Thyroid gland (tissue), 4 donors: ENCODE results near the gene MBD1. TPM values are rescaled to one million over a fixed set of nuclear protein-coding genes. Genes with fewer than 3 reads are reported as not detected.
"Not testable (repeated sequence)": the region's sequence is repeated elsewhere in the genome, so short reads cannot be mapped to it uniquely, and the experiment has no call there.

Experiments
- DNase-seq, 2 donors: peaks; one replicate each; pipeline ENCODE4 v3.0.0-alpha.2; 2019
- H3K27ac ChIP-seq, 3 donors: fragments of 200-600 bp; sonication (generic); 1 replicate in 2 of 3; 2 replicates in 1 of 3; pipeline ENCODE4 v1.5.1; 2016 to 2019; ENCODE audit warnings: mild to moderate bottlenecking in 1 of 3, moderate library complexity in 1 of 3
- H3K27me3 ChIP-seq: fragments of 200-600 bp; sonication (generic); one replicate; pipeline ENCODE4 v1.5.1; 2019
- H3K36me3 ChIP-seq, 2 donors: fragments of 200-600 bp; sonication (generic); one replicate each; pipeline ENCODE4 v1.5.1; 2016 to 2019
- H3K4me1 ChIP-seq, 2 donors: fragments of 200-600 bp; sonication (generic); one replicate each; pipeline ENCODE4 v1.5.1; 2017 to 2019
- H3K4me3 ChIP-seq, 3 donors: fragments of 200-600 bp; sonication (generic); replicated peaks in 1 of 3; 1 replicate in 2 of 3; 2 replicates in 1 of 3; pipeline ENCODE4 v1.5.1; 2016; ENCODE audit warnings: mild to moderate bottlenecking in 1 of 3
- H3K9me3 ChIP-seq: fragments of 200-600 bp; sonication (generic); one replicate; pipeline ENCODE4 v1.5.1; 2017
- CTCF ChIP-seq, 6 experiments: fragments of 200-600 bp in 3 of 6; fragments of 450-650 bp in 3 of 6; sonication (generic) in 3 of 6; IDR thresholded peaks; one replicate each; pipeline ENCODE4 v1.5.1; 2016 to 2019; ENCODE audit warnings: antibody characterized with exemption in 6 of 6, mild to moderate bottlenecking in 2 of 6, inconsistent platforms in 1 of 6, moderate library complexity in 1 of 6
- POLR2A ChIP-seq, 2 donors: fragments of 450-650 bp; IDR thresholded peaks; one replicate each; pipeline ENCODE4 v1.6.1; 2017; ENCODE audit warnings: antibody characterized with exemption in 2 of 2, mild to moderate bottlenecking in 2 of 2, moderate library complexity in 1 of 2
- WGBS, 2 donors: methylation state at CpG; one replicate each; pipeline ENCODE4 v1.1.5; 2017; 5-methylcytosine and 5-hydroxymethylcytosine counted together
- intact Hi-C: fragments of 100-400 bp; cut with DNase I; formaldehyde crosslinking; loops from one replicate; pipeline ENCODE4 v1.15.1; 2023
- small RNA-seq: library from RNA; depleted of rRNA; stranded (forward); fragments of <200 nt; gene quantifications from one replicate; pipeline ENCODE3, GENCODE V24; 2016
- total RNA-seq, 4 donors: library from RNA; depleted of rRNA; stranded (reverse); fragments of >200 nt; gene quantifications; one replicate each; pipeline ENCODE4 v1.2.3, GENCODE V29; 2016

The MBD1 gene
- total RNA-seq, 4 donors from 2014 or later: 62.6 to 98.8 (median 90.6) TPM

GRCh38 chr18:50247561-50247960 lies 33.8 kb downstream of the MBD1 start:
- TF ChIP-seq CTCF (IDR thresholded peaks at IDR 0.05) (no peak), POLR2A (IDR thresholded peaks at IDR 0.05) (no peak)
- no peak for DNase-seq
- intact Hi-C loops: no loop called here
- H3K36me3 ChIP-seq: no peaks in the 10 kb centered on the region
- no peaks in the 10 kb centered on the region for H3K27me3 ChIP-seq
- no peaks in the 10 kb centered on the region for H3K9me3 ChIP-seq
- H3K4me1 ChIP-seq: no peaks in the 10 kb centered on the region
- no peak overlapping the region for H3K27ac ChIP-seq
- no peak overlapping the region for H3K4me3 ChIP-seq

DNA sequence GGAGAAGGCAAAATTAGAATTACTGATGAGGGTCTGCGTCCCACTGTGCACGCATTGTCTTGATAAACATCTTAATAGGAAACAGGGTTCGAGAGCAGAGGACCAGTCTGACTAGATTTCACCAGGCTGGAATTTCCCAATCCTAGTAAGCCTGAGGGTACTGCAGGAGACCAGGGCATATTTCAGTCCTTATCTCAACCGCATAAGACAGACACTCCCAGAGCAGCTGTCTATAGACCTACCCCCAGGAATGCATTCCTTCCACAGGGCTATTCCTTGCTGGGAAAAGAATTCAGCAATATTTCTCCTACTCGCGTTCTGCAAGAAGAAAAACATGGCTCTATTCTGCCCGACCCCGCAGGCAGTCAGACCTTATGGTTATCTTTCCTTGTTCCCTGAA lies 39.6 kb downstream of the MBD1 start:
- DNase-seq, H3K9me3 ChIP-seq, H3K4me3 ChIP-seq, H3K27ac ChIP-seq, H3K27me3 ChIP-seq, H3K36me3 ChIP-seq, H3K4me1 ChIP-seq, intact Hi-C loops: not testable (repeated sequence)
- 77% methylated on average over 8 of the region's 8 CpGs for WGBS, 2 donors

DNA sequence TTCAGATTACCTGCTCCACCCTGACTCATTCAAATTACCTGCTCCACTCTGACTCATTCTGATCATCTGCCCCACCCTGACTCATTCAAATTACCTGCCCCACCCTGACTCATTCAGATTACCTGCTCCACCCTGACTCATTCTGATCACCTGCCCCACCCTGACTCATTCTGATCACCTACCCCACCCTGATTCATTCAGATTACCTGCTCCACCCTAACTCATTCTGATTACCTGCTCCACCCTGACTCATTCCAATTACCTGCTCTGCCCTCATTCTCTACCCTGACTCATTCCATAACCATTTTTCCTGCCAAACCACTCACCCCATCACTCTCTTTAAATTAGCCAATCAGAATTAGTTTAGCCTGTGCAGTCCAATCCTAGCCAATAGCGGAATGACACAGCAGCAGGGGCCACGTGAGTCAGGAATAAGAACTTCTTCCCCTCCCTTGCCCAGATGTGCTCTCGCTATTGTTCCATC lies 41.2 kb downstream of the MBD1 start:
- Histone ChIP-seq H3K9me3 (no peaks in the 10 kb centered on the region), H3K36me3 (no peaks in the 10 kb centered on the region), H3K27ac (no peak overlapping the region), H3K4me1 (no peaks in the 10 kb centered on the region), H3K27me3 (no peaks in the 10 kb centered on the region), H3K4me3 (no peak overlapping the region)
- intact Hi-C loops: no loop called here
- no peak for TF ChIP-seq POLR2A (IDR thresholded peaks at IDR 0.05)
- TF ChIP-seq CTCF (IDR thresholded peaks at IDR 0.05): no peak
- no peak for DNase-seq
- WGBS, 2 donors: 94 to 100% methylated on average over 3 of the region's 3 CpGs

- no peaks in the 10 kb centered on the region for H3K4me1 ChIP-seq
- no peak for TF ChIP-seq CTCF (IDR thresholded peaks at IDR 0.05)
- H3K36me3 ChIP-seq: no peaks in the 10 kb centered on the region
- H3K27ac ChIP-seq: no peak overlapping the region
- no peaks in the 10 kb centered on the region for H3K9me3 ChIP-seq
- no peaks in the 10 kb centered on the region for H3K27me3 ChIP-seq
- WGBS, 2 donors: 58 to 69% methylated on average over 2 of the region's 2 CpGs
- intact Hi-C loops: no loop called here
- no peak overlapping the region for H3K4me3 ChIP-seq
- no peak for DNase-seq
Observed at GRCh38 chr18:50232419-50232818, 48.9 kb downstream of the MBD1 start.

DNA sequence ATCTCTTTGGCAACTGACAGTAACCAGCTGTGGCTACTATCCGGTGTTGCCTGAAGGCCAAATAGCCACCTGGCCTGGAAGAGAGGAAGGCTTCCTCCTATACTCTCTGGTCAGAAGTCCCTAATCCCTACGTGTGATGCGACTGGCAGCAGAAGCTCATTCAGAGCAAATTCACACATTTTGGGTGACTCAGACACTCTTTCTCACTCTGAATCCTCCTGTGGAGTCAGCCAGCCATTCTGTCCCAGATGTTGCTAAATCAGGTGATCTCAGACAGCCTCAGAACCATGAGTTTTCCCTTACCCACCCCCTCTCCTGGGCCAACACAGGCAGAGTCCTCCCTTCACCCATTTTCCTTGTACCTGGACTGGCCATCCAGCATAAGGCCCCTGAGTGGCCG lies 49.7 kb downstream of the MBD1 start:
- DNase-seq: no peak
- Histone ChIP-seq H3K4me1 (no peaks in the 10 kb centered on the region), H3K36me3 (no peaks in the 10 kb centered on the region), H3K4me3 (no peak overlapping the region), H3K27ac (no peak overlapping the region), H3K9me3 (no peaks in the 10 kb centered on the region), H3K27me3 (no peaks in the 10 kb centered on the region)
- TF ChIP-seq POLR2A (IDR thresholded peaks at IDR 0.05) (no peak), CTCF (IDR thresholded peaks at IDR 0.05) (no peak)
- WGBS, 2 donors: 69 to 75% methylated on average over 4 of the region's 4 CpGs
- intact Hi-C loops: no loop called here

DNA sequence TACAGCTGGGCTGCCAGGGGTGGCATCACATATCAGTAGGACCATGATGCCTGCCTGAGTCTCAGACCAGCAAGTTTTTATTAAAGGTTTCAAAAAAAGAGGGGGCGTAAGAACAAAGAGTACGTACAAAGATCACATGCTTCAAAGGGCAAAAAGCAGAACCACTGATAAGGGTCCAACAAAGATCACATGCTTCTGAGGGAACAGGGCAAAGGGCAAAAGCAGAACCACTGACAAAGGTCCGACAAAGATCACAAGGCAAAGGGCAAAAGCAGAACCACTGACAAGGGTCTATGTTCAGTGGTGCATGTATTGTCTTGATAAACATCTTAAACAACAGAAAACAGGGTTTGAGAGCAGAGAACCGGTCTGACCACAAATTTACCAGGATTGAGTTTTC lies 61.1 kb downstream of the MBD1 start:
- WGBS, 2 donors: 66 to 70% methylated on average over 4 of the region's 4 CpGs
- intact Hi-C loops, DNase-seq: not testable (repeated sequence)

More for the DNA sequence above, 61.1 kb downstream of the MBD1 start:
- not testable (repeated sequence) for H3K4me3 ChIP-seq, H3K27me3 ChIP-seq, H3K27ac ChIP-seq, H3K36me3 ChIP-seq, H3K9me3 ChIP-seq, H3K4me1 ChIP-seq

Small RNA genes within 50 kb of the gene (small RNA-seq; reads per million reads assigned to genes)
- 0.28 reads per million for gene RNA5SP458

Other genes starting within 250 kb of the MBD1 start
- 100 to 1,000 TPM in 2 of 4 donors, 10 to 100 TPM in 2; 58.2 to 102 (median 89.9) TPM for gene MYO5B, start 86.4 kb downstream of the MBD1 start, total RNA-seq
- 1 to 10 TPM in 3 of 4 donors, not detected in 1; 1.2 to 2.7 (median 1.5) TPM for gene CFAP53, start 15.0 kb downstream of the MBD1 start, total RNA-seq
- 100 to 1,000 TPM in 1 of 4 donors, 10 to 100 TPM in 3; 39.7 to 125 (median 62.7) TPM for gene CXXC1, start 6.2 kb upstream of the MBD1 start, total RNA-seq
- gene SKA1, start 93.5 kb upstream of the MBD1 start, total RNA-seq: under 1 TPM in 1 of 4 donors, not detected in 3; 0.45 TPM